GM19240 (cell line): ENCODE measurements around the gene RTL5.
A peak's percentile ranks its signal among the peaks of the same experiment; 100 is the strongest.

ENCODE experiments used
- DNase-seq: peaks from one replicate; pipeline ENCODE4 v3.0.0; 2011; ENCODE audit warnings: low spot score; ENCODE audit not compliant: insufficient read length

RTL5 gene

DNA sequence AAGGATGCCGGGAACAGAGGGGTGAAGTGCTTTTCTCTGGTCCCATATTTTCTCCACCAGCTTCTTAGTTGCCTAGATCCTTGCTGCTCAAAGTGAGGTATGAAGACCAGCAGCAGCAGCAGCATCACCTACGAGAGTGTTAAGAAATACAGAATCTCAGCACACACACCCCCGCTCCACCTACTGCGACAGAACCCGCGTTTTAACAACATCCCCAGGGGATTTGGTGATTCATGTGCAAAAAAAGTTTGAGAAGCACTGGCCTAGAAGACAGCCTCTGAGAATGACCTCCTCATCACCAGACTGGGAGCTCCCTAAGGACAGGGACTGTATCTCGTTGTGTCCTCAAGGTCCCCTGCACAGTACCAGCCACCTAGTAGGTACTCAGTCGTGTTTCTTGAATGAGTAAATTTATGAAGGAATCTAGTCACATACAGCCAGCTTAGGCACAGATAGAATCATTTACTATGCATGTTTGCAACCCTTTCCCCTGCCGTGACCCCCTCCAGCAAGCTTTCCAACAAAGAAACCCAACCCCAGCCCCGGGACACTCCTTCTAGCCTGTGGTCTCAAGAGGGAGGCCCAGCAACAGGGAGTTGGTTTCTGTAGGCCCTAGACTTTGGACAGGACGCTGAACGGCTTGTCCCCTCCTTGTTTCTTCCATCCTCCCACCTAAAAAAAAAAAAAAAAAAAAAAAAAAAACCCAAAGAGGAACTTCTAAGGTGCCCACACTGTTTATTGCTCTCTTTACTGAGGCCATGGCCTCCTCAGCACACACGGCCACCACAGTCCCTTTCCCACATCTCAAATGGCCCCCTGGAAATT is 21.5 kb downstream of the RTL5 start:
- no peak for DNase-seq

DNA sequence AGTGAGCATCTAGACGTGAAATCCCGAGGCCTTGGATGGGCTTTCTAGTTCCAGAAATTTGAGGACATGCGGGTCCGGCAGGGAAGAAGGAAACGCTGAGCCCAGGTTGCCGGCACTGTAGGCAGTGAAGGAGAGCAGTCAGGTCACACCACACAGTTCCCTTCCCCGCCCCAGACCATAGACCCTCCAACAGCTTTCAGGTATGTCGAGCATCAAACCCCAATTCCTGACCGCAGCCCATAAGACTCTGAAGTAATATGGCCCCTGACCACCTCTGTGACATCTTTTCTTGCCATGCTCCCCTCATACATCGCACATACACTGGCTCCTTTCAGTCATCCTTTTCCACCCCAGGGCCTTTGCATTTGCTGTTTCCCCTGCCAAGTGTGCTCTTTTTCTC is 23.0 kb downstream of the RTL5 start:
- no peak for DNase-seq

- no peak for DNase-seq
Measured at GRCh38 chrX:72107841-72108595, 23.7 kb downstream of the RTL5 start.

GRCh38 chrX:72107320-72107719 is 24.4 kb downstream of the RTL5 start:
- DNase-seq: no peak

GRCh38 chrX:72105436-72105835 is 26.3 kb downstream of the RTL5 start:
- DNase-seq: no peak

DNA sequence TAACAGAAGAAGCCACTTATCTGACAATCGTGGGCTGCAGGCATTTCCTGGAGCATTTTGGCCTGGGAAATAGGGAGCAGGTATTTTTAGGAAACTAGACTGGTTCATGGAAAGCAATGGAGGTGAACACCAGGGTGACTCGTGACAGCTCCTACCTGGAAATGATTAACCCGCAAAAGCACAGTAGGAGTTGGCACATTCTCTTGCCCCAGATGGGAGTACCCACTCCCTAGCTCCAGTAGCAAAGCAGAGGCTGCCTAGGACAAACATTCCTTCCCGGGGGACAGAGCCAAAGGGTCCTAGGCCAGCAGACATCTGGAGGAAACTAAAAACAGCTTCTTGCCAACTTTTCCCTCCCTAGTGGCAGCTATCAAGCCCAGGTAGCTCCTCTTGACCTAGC is 29.0 kb downstream of the RTL5 start:
- DNase-seq: no peak

DNA sequence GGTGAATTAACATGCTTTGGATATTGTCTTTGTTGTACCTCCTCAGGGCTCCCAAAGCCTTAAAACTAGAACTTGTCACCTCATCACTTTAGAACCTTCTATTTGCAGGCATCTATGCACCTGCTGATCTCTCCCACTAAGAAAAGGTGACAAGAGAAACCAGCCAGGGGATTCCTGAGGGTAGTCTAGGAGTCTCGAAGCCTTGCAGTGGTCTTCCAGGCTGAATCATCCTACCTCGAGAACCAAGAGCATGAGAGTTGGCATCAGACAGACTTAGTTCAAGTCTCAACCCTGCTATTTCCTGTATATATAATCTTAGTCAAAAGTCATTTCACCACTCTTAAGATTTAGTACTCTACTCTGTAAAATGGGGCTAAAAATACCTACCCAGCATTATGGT is 29.6 kb downstream of the RTL5 start:
- DNase-seq: no peak

DNA sequence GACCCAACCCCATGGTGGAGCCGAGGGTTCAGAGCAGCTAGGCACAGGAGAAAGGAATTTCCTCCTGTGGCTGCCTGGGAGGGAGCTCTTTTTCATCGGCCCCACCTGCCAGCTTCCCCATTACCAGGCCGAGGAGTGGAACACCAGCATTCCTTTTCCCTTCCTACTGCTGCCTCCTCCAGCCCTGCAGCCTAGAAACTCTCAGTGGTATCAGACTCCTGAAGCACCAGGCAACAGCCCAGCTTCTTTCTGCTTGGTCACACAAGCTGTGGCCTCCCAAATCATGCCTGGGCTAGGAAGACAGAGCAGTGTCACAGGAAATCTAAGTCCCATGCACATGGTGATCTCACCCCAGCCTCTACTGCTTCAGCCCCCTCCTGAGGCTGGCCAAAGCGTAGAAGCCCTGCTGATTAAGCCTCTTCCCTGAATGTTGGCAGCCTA is 30.1 kb downstream of the RTL5 start:
- no peak for DNase-seq

DNA sequence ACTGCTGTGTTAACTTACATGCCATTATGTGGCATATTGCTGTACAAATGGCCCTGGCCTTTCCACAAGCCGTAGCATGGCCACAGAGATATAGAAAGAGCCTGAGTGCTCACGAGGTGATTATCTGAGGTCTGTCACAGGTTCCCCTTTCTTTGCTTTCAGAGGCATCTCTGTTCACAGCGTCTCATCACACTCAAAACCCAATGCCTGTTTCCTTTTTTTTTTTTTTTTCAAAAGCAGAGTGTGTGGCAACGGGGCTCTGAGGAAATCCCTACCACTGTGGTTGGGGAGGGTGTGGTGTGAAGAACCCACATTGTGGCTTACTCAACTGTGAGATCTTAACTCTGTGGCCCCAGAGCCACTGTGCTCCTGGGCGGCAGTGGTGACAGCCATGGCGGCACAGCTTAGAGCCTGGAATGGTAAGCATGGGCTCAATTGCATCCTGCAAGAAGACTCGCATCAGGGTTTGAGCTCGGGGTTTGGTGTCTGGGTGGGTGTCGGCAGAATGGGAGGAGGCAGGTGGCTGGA is 30.8 kb downstream of the RTL5 start:
- DNase-seq: no peak

DNA sequence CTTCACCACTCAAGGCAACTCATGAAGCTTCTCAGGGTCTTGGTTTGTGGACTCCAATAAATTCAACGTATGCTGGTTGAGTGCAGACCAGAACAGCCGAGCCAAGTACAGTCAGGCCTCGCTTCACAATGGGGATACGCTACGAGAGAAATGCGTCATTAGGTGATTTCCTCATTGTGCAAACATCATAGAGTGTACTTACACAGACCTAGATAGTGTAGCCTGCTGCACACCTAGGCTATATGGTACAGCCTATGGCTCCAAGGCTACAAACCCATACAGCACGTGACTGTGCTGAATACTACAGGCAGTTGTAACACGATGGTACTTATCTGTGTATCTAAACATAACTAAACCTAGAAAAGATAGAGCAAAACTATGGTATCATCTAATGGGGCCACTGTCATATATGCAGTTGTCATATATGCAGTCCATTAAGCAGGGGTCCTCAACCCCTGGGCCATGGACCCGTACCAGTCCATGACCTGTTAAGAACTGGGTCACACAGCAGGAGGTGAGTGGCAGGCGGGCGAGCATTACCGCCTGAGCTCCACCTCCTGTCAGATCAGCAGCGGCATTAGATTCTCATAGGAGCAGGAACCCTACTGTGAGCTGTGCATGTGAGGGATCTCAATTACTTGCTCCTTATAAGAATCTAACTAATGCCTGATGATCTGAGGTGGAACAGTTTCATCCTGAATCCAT is 31.5 kb downstream of the RTL5 start:
- no peak for DNase-seq

GRCh38 chrX:72097098-72097497 is 34.6 kb downstream of the RTL5 start:
- DNase-seq: no peak

GRCh38 chrX:72095370-72095769 is 36.3 kb downstream of the RTL5 start:
- DNase-seq: no peak

- DNase-seq: peak; percentile 32
Measured at GRCh38 chrX:72094894-72095293, 36.8 kb downstream of the RTL5 start.

- DNase-seq: no peak
Measured at GRCh38 chrX:72089254-72089653, 42.5 kb downstream of the RTL5 start.

DNA sequence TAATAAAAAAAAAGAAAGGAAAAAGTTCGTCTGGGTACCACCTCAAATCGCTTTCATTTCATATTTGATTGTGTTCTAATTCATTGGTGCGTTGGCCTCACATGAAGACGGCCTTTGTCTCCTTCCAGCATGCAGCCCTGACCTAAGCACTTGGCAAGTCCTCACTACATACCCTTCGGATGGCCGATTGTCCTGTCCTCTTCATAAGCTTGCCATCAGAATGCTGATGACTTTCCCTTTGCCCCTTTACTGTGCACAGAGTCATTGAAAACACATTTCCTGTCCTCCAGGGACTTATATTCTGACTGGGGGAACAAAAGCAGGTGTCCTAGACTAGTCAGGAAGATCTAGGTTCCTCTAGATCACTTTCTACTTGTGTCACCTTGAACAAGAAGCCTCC is 43.0 kb downstream of the RTL5 start:
- DNase-seq: no peak

DNA sequence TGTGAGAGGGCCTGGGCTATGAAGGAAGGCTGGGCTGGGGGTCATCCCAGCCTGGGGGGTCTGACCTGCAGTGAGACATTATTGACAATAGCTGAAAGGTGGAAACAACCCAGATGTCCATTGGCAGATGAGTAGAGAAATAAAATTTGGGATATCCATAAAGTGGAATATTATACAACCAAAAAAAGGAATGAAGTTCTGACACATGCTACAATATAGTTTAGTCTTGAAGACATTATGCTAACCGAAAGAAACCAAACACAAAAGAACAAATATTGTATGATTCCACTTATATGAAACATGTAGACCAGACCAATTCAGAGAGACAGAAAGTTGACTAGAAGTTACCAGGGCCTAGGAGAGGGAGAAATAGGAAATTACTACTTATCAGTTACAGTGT is 44.7 kb downstream of the RTL5 start:
- DNase-seq: no peak

GRCh38 chrX:72084114-72084513 is 47.6 kb downstream of the RTL5 start:
- no peak for DNase-seq

DNA sequence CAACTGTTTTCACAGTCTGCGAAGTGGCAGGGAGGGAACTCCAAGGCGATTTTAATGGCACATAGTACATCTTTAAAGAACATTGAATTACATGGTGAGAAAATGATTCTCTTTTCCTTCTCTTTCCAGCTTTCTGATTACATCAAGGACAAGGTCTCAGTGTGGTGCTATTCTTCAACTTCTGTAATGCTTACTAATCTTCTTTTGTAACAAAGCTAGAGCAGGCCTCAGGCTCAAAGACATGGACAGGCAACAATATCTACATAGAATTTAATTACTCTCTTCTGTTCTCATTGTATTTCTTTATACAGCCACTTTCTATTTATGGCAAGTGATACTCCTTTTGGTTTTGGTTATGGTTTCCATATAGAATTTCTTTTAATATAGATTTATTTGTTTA is 48.4 kb downstream of the RTL5 start:
- DNase-seq: no peak

- DNase-seq: no peak
Measured at GRCh38 chrX:72081605-72082320, 50.0 kb downstream of the RTL5 start.

GRCh38 chrX:72080800-72081199 is 50.9 kb downstream of the RTL5 start:
- DNase-seq: no peak

GRCh38 chrX:72080150-72080549 is 51.6 kb downstream of the RTL5 start:
- DNase-seq: no peak
